HG02970 (cell line): ENCODE measurements around the gene EIF3J.
"Not testable (repeated sequence)": the region's sequence is repeated elsewhere in the genome, so short reads cannot be mapped to it uniquely, and the experiment has no call there.

Experiments used
- ATAC-seq: cut with Tn5 transposase; IDR thresholded peaks from one replicate; pipeline ENCODE4 v1.9.1; 2021; ENCODE audit warnings: mild to moderate bottlenecking, moderate library complexity, moderate number of reproducible peaks; ENCODE audit not compliant: unreplicated experiment, low FRiP score

EIF3J gene

GRCh38 chr15:44541282-44541958, 4.5 kb downstream of the EIF3J start:
- no peak for ATAC-seq

GRCh38 chr15:44542596-44542995, 5.6 kb downstream of the EIF3J start:
- no peak for ATAC-seq

- not testable (repeated sequence) for ATAC-seq
Observed at GRCh38 chr15:44544745-44545144, 7.8 kb downstream of the EIF3J start.

- ATAC-seq: no peak
Observed at GRCh38 chr15:44545913-44546802, 9.2 kb downstream of the EIF3J start.

- not testable (repeated sequence) for ATAC-seq
Observed at GRCh38 chr15:44549152-44549551, 12.2 kb downstream of the EIF3J start.

GRCh38 chr15:44550256-44550655, 13.3 kb downstream of the EIF3J start:
- ATAC-seq: no peak

GRCh38 chr15:44550734-44551133, 13.8 kb downstream of the EIF3J start:
- no peak for ATAC-seq

GRCh38 chr15:44554934-44555723, 18.2 kb downstream of the EIF3J start:
- no peak for ATAC-seq

- ATAC-seq: not testable (repeated sequence)
Observed at GRCh38 chr15:44560926-44561325, 24.0 kb downstream of the EIF3J start.

- ATAC-seq: no peak
Observed at GRCh38 chr15:44565387-44566154, 28.6 kb downstream of the EIF3J start.

GRCh38 chr15:44566155-44566540, 29.2 kb downstream of the EIF3J start:
- no peak for ATAC-seq

GRCh38 chr15:44568338-44568737, 31.4 kb downstream of the EIF3J start:
- no peak for ATAC-seq

- no peak for ATAC-seq
Observed at GRCh38 chr15:44569316-44569715, 32.4 kb downstream of the EIF3J start.

GRCh38 chr15:44570361-44570760, 33.4 kb downstream of the EIF3J start:
- no peak for ATAC-seq

- no peak for ATAC-seq
Observed at GRCh38 chr15:44573386-44573785, 36.4 kb downstream of the EIF3J start.

- ATAC-seq: no peak
Observed at GRCh38 chr15:44574734-44575133, 37.8 kb downstream of the EIF3J start.

GRCh38 chr15:44580105-44580504, 43.2 kb downstream of the EIF3J start:
- ATAC-seq: no peak

- ATAC-seq: no peak
Observed at GRCh38 chr15:44584162-44584749, 47.3 kb downstream of the EIF3J start.

GRCh38 chr15:44585633-44586032, 48.7 kb downstream of the EIF3J start:
- ATAC-seq: no peak

GRCh38 chr15:44588541-44588940, 51.6 kb downstream of the EIF3J start:
- ATAC-seq: no peak
